Adrenal gland (tissue), 5 donors: ENCODE measurements around the gene DNM1.

ENCODE experiments used
- POLR2A ChIP-seq, 2 donors: fragments of 450-650 bp; IDR thresholded peaks; one replicate each; pipeline ENCODE4 v1.6.1; 2017; ENCODE audit warnings: antibody characterized with exemption in 2 of 2, mild to moderate bottlenecking in 2 of 2, moderate library complexity in 1 of 2
- TF ChIP-seq, protein P1 (sequence below), 6 experiments: fragments of 450-650 bp in 4 of 6; fragments of 200-600 bp in 2 of 6; sonication (generic) in 1 of 6; IDR thresholded peaks; 1 replicate in 5 of 6; 2 replicates in 1 of 6; pipeline versions ENCODE4 v1.5.1 to v1.8.0; 2016 to 2021; ENCODE audit warnings: antibody characterized with exemption in 6 of 6, mild to moderate bottlenecking in 2 of 6, moderate library complexity in 1 of 6
- donor health status: DM: no; HTN: no; CAD: no.

DNA sequence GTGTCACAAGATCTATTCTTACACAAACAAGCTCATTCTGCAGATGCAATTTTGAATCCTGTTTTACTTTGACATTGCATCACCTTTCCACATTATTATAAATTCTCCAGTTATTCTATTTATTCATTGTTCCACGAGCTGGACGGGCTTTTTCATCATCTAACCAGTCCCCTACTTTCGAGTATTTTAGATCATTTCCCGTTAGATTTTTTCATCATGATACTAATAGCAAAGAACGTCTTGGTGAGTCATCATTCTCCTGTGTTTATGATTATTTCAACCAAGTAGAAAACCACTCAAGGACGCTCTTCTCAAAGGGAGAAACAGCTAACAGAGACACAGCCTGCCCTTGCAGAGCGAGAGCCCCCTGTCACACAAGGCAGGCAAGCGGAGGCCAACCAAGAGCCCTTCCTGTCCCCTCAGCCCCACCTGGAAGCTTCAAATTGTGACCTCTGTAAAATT is 28.0 kb upstream of the DNM1 start:
- TF ChIP-seq, protein P1, sequence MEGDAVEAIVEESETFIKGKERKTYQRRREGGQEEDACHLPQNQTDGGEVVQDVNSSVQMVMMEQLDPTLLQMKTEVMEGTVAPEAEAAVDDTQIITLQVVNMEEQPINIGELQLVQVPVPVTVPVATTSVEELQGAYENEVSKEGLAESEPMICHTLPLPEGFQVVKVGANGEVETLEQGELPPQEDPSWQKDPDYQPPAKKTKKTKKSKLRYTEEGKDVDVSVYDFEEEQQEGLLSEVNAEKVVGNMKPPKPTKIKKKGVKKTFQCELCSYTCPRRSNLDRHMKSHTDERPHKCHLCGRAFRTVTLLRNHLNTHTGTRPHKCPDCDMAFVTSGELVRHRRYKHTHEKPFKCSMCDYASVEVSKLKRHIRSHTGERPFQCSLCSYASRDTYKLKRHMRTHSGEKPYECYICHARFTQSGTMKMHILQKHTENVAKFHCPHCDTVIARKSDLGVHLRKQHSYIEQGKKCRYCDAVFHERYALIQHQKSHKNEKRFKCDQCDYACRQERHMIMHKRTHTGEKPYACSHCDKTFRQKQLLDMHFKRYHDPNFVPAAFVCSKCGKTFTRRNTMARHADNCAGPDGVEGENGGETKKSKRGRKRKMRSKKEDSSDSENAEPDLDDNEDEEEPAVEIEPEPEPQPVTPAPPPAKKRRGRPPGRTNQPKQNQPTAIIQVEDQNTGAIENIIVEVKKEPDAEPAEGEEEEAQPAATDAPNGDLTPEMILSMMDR (IDR thresholded peaks at IDR 0.05) = no peak
- peak in 1 of 2 donors; percentile 59 for TF ChIP-seq POLR2A (IDR thresholded peaks at IDR 0.05)
